OCI-M1 (cell line): ENCODE results near the gene SORBS2.

Experiments used
- DNase-seq: peaks from one replicate; lab custom pipeline; 2025; lab: John Stamatoyannopoulos, UW

The SORBS2 gene

GRCh38 chr4:185554365-185555126, 257.4 kb downstream of the SORBS2 start:
- no peak for DNase-seq

GRCh38 chr4:185552254-185552653, 259.7 kb downstream of the SORBS2 start:
- DNase-seq: no peak

GRCh38 chr4:185550933-185551332, 261.1 kb downstream of the SORBS2 start:
- no peak for DNase-seq

GRCh38 chr4:185549095-185549639, 262.8 kb downstream of the SORBS2 start:
- DNase-seq: no peak

- DNase-seq: no peak
These were observed 263.4 kb downstream of the SORBS2 start for GRCh38 chr4:185548587-185548986.

GRCh38 chr4:185546335-185546734, 265.7 kb downstream of the SORBS2 start:
- no peak for DNase-seq

- no peak for DNase-seq
These were observed 269.2 kb downstream of the SORBS2 start for GRCh38 chr4:185542626-185543315.

- no peak for DNase-seq
These were observed 270.7 kb downstream of the SORBS2 start for GRCh38 chr4:185541251-185541727.

- DNase-seq: no peak
These were observed 271.4 kb downstream of the SORBS2 start for GRCh38 chr4:185540487-185541120.

- no peak for DNase-seq
These were observed 272.0 kb downstream of the SORBS2 start for GRCh38 chr4:185540040-185540439.

- no peak for DNase-seq
These were observed 273.2 kb downstream of the SORBS2 start for GRCh38 chr4:185538806-185539205.

- no peak for DNase-seq
These were observed 275.6 kb downstream of the SORBS2 start for GRCh38 chr4:185536411-185536709.

- no peak for DNase-seq
These were observed 276.2 kb downstream of the SORBS2 start for GRCh38 chr4:185535612-185536410.
